ENCODE data around the gene S100G.
A peak's percentile ranks its signal among the peaks of the same experiment; 100 is the strongest.
"Not testable (repeated sequence)": the region's sequence is repeated elsewhere in the genome, so short reads cannot be mapped to it uniquely, and the experiment has no call there.

S100G gene

GRCh38 chrX:16649858-16650257, at the start of gene S100G:
TSS of gene S100G (plus strand) at chrX:16650158. CDS start at chrX:16651007, 849 bp downstream.
- H3K27me3 Mint-ChIP-seq = no peaks in the 10 kb centered on the region
- no peak for DNase-seq
- H3K4me3 Mint-ChIP-seq = no peak within 1 kb of the TSS
- no peaks in the 10 kb centered on the region for H3K9me3 Mint-ChIP-seq
- no peak within 1 kb of the TSS for H3K27ac Mint-ChIP-seq
- no peaks in the 10 kb centered on the region for H3K36me3 Mint-ChIP-seq
- CTCF ChIA-PET = no interaction called here
- H3K4me1 Mint-ChIP-seq = no peaks in the 10 kb centered on the region

- Mint-ChIP-seq H3K36me3 (peaks cover 12% of the 10 kb centered on the region), H3K4me1 (peaks cover 36% of the 10 kb centered on the region), H3K27me3 (no peaks in the 10 kb centered on the region), H3K4me3 (no peak overlapping the region), H3K9me3 (peaks cover 2% of the 10 kb centered on the region), H3K27ac (no peak overlapping the region)
- CTCF ChIA-PET = no interaction called here
- no peak for DNase-seq
Measured at GRCh38 chrX:16601885-16602284, 48.1 kb upstream of the S100G start.

- CTCF ChIA-PET = not testable (repeated sequence)
Measured at GRCh38 chrX:16603235-16603634, 46.7 kb upstream of the S100G start.

GRCh38 chrX:16603822-16604221, 46.1 kb upstream of the S100G start:
- Mint-ChIP-seq H3K27me3 (no peaks in the 10 kb centered on the region), H3K4me1 (peaks cover 45% of the 10 kb centered on the region), H3K9me3 (no peaks in the 10 kb centered on the region), H3K36me3 (peaks cover 11% of the 10 kb centered on the region), H3K4me3 (peak overlapping the region; percentile 58), H3K27ac (peak overlapping the region; percentile 99)
- no peak for DNase-seq
- CTCF ChIA-PET = no interaction called here

More at GRCh38 chrX:16603235-16603634, 46.7 kb upstream of the S100G start:
- not testable (repeated sequence) for H3K9me3 Mint-ChIP-seq, H3K27me3 Mint-ChIP-seq, H3K4me3 Mint-ChIP-seq, DNase-seq
- Mint-ChIP-seq H3K4me1 (peaks cover 45% of the 10 kb centered on the region), H3K36me3 (peaks cover 11% of the 10 kb centered on the region), H3K27ac (peak overlapping the region; percentile 99)

GRCh38 chrX:16604337-16604736, 45.6 kb upstream of the S100G start:
- peak overlapping the region; percentile 99 for H3K27ac Mint-ChIP-seq
- peak overlapping the region; percentile 58 for H3K4me3 Mint-ChIP-seq
- CTCF ChIA-PET = no interaction called here
- no peaks in the 10 kb centered on the region for H3K27me3 Mint-ChIP-seq
- peaks cover 45% of the 10 kb centered on the region for H3K4me1 Mint-ChIP-seq
- H3K9me3 Mint-ChIP-seq = no peaks in the 10 kb centered on the region
- H3K36me3 Mint-ChIP-seq = peaks cover 11% of the 10 kb centered on the region
- DNase-seq = no peak

- H3K4me1 Mint-ChIP-seq = peaks cover 45% of the 10 kb centered on the region
- no peak for DNase-seq
- H3K27ac Mint-ChIP-seq = peak overlapping the region; percentile 14
- H3K27me3 Mint-ChIP-seq = no peaks in the 10 kb centered on the region
- H3K36me3 Mint-ChIP-seq = peaks cover 7% of the 10 kb centered on the region
- H3K4me3 Mint-ChIP-seq = no peak overlapping the region
- no peaks in the 10 kb centered on the region for H3K9me3 Mint-ChIP-seq
- CTCF ChIA-PET = interaction anchor here (0.6 kb wide), 1 partner anchor 821 kb away, joined by 3 read pairs; no protein-coding TSS in a partner anchor
Measured at GRCh38 chrX:16606142-16606720, 43.7 kb upstream of the S100G start.

- Mint-ChIP-seq H3K9me3 (no peaks in the 10 kb centered on the region), H3K4me3 (no peak overlapping the region), H3K27ac (no peak overlapping the region), H3K4me1 (peaks cover 17% of the 10 kb centered on the region), H3K36me3 (peaks cover 7% of the 10 kb centered on the region), H3K27me3 (no peaks in the 10 kb centered on the region)
- CTCF ChIA-PET = no interaction called here
- DNase-seq = no peak
Measured at GRCh38 chrX:16610121-16610621, 39.8 kb upstream of the S100G start.

GRCh38 chrX:16610654-16611053, 39.3 kb upstream of the S100G start:
- H3K4me3 Mint-ChIP-seq, CTCF ChIA-PET, DNase-seq, H3K9me3 Mint-ChIP-seq, H3K36me3 Mint-ChIP-seq, H3K27ac Mint-ChIP-seq, H3K27me3 Mint-ChIP-seq: not testable (repeated sequence)
- H3K4me1 Mint-ChIP-seq = peaks cover 16% of the 10 kb centered on the region

- CTCF ChIA-PET = no interaction called here
- no peak overlapping the region for H3K27ac Mint-ChIP-seq
- H3K27me3 Mint-ChIP-seq = no peaks in the 10 kb centered on the region
- H3K4me3 Mint-ChIP-seq = no peak overlapping the region
- DNase-seq = no peak
- no peaks in the 10 kb centered on the region for H3K9me3 Mint-ChIP-seq
- H3K36me3 Mint-ChIP-seq = peaks cover 7% of the 10 kb centered on the region
- H3K4me1 Mint-ChIP-seq = peaks cover 5% of the 10 kb centered on the region
Measured at GRCh38 chrX:16612257-16612897, 37.6 kb upstream of the S100G start.

- no peaks in the 10 kb centered on the region for H3K4me1 Mint-ChIP-seq
- H3K9me3 Mint-ChIP-seq = peaks cover 6% of the 10 kb centered on the region
- H3K27ac Mint-ChIP-seq = no peak overlapping the region
- H3K4me3 Mint-ChIP-seq = no peak overlapping the region
- CTCF ChIA-PET = no interaction called here
- DNase-seq = no peak
- H3K27me3 Mint-ChIP-seq = no peaks in the 10 kb centered on the region
- peaks cover 10% of the 10 kb centered on the region for H3K36me3 Mint-ChIP-seq
Measured at GRCh38 chrX:16617382-16617781, 32.6 kb upstream of the S100G start.

GRCh38 chrX:16618422-16618821, 31.5 kb upstream of the S100G start:
- peaks cover 6% of the 10 kb centered on the region for H3K9me3 Mint-ChIP-seq
- no peak for DNase-seq
- no peak overlapping the region for H3K27ac Mint-ChIP-seq
- peaks cover 8% of the 10 kb centered on the region for H3K36me3 Mint-ChIP-seq
- H3K4me3 Mint-ChIP-seq = no peak overlapping the region
- CTCF ChIA-PET = no interaction called here
- H3K4me1 Mint-ChIP-seq = peaks cover 1% of the 10 kb centered on the region
- H3K27me3 Mint-ChIP-seq = no peaks in the 10 kb centered on the region

GRCh38 chrX:16619024-16619423, 30.9 kb upstream of the S100G start:
- peaks cover 2% of the 10 kb centered on the region for H3K4me1 Mint-ChIP-seq
- no peaks in the 10 kb centered on the region for H3K27me3 Mint-ChIP-seq
- CTCF ChIA-PET = no interaction called here
- H3K4me3 Mint-ChIP-seq = no peak overlapping the region
- H3K9me3 Mint-ChIP-seq = peaks cover 6% of the 10 kb centered on the region
- H3K27ac Mint-ChIP-seq = no peak overlapping the region
- no peak for DNase-seq
- H3K36me3 Mint-ChIP-seq = peaks cover 6% of the 10 kb centered on the region

- CTCF ChIA-PET = not testable (repeated sequence)
Measured at GRCh38 chrX:16628511-16628910, 21.4 kb upstream of the S100G start.

GRCh38 chrX:16628946-16629595, 20.9 kb upstream of the S100G start:
- no peak overlapping the region for H3K27ac Mint-ChIP-seq
- H3K27me3 Mint-ChIP-seq = no peaks in the 10 kb centered on the region
- H3K36me3 Mint-ChIP-seq = no peaks in the 10 kb centered on the region
- CTCF ChIA-PET = no interaction called here
- H3K9me3 Mint-ChIP-seq = no peaks in the 10 kb centered on the region
- no peak overlapping the region for H3K4me3 Mint-ChIP-seq
- peaks cover 5% of the 10 kb centered on the region for H3K4me1 Mint-ChIP-seq
- DNase-seq = no peak

More at GRCh38 chrX:16628511-16628910, 21.4 kb upstream of the S100G start:
- not testable (repeated sequence) for H3K9me3 Mint-ChIP-seq, H3K36me3 Mint-ChIP-seq, H3K27ac Mint-ChIP-seq, H3K4me3 Mint-ChIP-seq, H3K27me3 Mint-ChIP-seq, H3K4me1 Mint-ChIP-seq, DNase-seq

GRCh38 chrX:16629909-16630308, 20.0 kb upstream of the S100G start:
- CTCF ChIA-PET = no interaction called here
- Mint-ChIP-seq H3K27ac (no peak overlapping the region), H3K36me3 (no peaks in the 10 kb centered on the region), H3K27me3 (no peaks in the 10 kb centered on the region), H3K4me1 (peaks cover 7% of the 10 kb centered on the region), H3K4me3 (no peak overlapping the region), H3K9me3 (no peaks in the 10 kb centered on the region)
- no peak for DNase-seq

Measured in activated naive CD4-positive, alpha-beta T cell treated with anti-CD3 and anti-CD28 coated beads, Interleukin-2, amount 10 ng/mL, durations not matched to agents 7 days and 5 days (primary cell).